HG02571 (cell line): ENCODE measurements around the gene CHCHD6.

Experiments
- ATAC-seq: cut with Tn5 transposase; IDR thresholded peaks from one replicate; pipeline ENCODE4 v1.9.1; 2021; ENCODE audit warnings: mild to moderate bottlenecking, moderate library complexity; ENCODE audit not compliant: unreplicated experiment

Gene CHCHD6

DNA sequence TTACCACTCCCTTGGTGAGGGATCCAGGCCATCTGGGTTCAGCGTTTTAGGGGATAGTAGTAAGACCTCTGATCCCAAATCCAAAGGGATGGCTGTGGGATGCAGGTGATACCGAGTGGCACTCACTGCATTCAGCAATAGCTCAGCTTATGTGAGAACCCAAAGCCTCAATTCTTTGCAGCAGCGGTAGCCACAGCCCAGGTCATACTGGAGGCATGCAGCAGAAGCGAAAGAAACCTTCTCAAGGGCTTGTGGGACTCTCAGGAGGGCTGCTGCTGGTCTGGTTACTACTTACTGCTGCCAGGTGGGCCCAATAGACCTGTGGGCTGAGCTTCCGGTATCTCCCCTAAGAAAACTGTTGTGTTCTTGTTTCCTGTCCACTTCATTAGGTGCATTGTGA, 38.0 kb downstream of the CHCHD6 start:
- no peak for ATAC-seq

GRCh38 chr3:126743350-126743749, 39.3 kb downstream of the CHCHD6 start:
- ATAC-seq = no peak

DNA sequence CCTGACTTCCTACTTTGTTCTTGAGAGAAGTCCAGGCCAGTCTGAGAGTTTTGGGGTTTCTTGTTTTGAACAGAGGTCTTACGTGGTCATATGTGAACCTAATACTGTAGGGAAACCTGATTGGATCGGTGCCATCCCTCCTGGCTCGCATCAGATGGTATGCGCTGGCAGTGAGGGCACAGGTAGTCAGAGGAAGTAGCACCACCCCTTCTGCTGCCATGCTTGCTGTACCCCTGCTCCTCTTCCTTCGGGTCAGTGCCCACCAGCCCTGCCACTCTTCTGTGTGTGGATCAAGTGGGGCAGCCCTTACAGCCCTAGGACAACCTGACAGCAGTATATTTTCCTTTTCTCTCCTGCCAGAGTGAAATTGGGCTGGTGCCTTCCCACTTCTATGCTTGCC, 39.7 kb downstream of the CHCHD6 start:
- no peak for ATAC-seq

- no peak for ATAC-seq
Observed at GRCh38 chr3:126745760-126746394, 41.8 kb downstream of the CHCHD6 start.

- no peak for ATAC-seq
Observed at GRCh38 chr3:126746395-126747177, 42.5 kb downstream of the CHCHD6 start.

DNA sequence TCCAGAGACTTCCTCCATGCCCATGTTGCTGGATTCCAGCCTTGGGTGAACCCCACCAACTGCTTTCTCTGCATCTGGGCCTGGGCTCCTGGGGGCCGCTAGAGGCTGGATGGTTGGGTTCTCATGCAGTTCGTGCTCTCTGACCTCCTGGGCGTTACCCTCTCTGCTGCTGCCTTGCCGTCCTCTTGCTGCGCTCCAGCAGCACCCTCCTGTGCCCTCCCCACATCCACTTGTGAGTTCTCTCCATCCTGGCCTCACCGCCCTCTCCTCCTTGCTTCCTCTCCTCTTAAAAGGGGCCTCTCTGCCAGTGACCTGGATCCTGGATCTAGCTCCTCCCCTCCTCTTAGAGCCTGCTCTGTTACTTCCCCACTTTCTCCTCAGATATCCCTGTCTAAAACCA, 43.7 kb downstream of the CHCHD6 start:
- no peak for ATAC-seq

GRCh38 chr3:126748701-126749546, 44.9 kb downstream of the CHCHD6 start:
- ATAC-seq = no peak

DNA sequence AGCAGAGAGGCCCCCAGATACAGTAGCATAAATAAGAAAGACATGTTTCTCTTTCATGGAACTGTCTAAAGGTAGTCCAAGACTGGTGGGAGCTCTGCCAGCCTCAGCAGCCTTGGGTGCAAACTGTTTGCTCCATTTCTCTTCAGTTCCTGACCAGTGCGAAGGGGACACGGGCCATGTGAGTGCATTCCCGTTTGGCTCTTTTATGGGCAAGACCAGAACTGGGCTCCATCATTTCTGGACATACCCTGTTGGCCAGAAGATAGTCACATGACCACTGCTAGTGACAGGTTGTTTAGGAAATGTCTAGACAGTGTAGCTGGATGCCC, 45.5 kb downstream of the CHCHD6 start:
- ATAC-seq = no peak

DNA sequence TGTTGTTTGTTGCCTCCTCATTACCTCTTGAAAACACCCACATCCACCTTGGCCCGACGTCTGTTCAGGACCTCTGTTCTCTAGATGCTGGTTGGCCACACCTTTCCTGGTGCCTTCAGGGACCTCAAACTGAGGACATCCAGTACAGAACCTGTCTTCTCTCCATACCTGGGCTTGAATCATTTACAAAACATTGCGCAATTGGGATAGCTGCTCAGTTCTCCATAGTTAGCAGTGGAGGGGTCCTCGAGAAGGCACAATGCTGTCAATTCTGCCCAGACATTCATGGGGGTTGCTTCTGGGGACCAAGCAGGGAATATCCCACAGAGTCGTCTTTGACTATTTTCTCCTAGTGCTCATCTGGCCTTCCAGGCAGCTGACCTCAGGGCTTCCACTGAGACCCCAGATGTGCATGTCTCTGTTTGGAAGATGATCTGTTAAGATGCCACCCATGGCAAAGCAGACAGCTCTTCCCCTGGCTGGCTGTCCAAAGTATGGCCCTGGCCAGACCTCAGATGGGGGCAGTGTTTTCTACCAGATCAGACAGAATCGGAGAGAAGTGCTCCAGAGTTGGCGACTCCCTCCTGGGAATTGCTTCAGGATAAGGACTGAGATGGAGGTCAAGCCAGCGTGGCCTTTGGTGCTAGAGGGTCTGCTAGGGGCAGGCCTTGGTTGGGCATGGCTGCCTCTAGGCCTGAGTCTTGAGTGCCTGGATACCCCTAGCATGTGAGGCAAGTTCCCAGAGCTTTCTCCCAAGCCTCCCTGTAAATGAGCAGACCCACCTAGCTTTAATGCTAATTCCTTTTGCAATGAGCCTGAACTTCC, 46.1 kb downstream of the CHCHD6 start:
- no peak for ATAC-seq

GRCh38 chr3:126750756-126751121, 46.7 kb downstream of the CHCHD6 start:
- ATAC-seq = no peak

DNA sequence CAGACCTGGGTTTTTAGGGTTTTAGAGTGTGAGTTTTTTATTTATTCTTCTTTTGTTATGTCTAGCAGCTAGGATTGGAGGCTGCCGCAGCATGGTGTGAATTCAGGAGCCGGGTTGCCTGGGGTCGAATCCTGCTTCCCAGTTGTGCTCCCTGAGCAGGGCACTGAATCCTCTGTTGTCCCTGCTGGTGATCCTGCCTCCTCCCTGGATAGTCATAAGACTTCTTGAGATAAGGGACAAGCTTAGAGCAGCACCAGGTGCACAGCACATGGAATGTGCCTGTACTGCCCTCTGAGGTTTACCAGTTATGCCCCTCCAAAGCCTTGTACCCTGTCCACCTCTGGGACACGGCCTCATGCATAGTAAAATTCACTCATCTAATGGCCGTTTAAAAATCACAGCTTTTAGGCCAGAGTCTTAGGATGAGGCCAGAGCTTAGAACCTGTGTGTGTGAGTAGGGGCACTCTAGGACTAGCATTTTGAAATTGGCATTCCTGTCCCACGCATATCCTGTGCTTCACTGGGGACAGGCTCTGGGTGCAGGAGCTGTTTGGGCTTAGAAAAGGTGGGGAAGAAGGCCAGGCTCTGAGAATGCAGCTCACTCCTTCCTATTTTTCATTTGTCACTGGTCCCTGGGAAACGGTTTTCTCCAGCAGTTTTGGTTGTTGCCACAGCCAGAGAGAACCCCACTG, 47.7 kb downstream of the CHCHD6 start:
- ATAC-seq = no peak

GRCh38 chr3:126752303-126753190, 48.5 kb downstream of the CHCHD6 start:
- ATAC-seq = no peak

DNA sequence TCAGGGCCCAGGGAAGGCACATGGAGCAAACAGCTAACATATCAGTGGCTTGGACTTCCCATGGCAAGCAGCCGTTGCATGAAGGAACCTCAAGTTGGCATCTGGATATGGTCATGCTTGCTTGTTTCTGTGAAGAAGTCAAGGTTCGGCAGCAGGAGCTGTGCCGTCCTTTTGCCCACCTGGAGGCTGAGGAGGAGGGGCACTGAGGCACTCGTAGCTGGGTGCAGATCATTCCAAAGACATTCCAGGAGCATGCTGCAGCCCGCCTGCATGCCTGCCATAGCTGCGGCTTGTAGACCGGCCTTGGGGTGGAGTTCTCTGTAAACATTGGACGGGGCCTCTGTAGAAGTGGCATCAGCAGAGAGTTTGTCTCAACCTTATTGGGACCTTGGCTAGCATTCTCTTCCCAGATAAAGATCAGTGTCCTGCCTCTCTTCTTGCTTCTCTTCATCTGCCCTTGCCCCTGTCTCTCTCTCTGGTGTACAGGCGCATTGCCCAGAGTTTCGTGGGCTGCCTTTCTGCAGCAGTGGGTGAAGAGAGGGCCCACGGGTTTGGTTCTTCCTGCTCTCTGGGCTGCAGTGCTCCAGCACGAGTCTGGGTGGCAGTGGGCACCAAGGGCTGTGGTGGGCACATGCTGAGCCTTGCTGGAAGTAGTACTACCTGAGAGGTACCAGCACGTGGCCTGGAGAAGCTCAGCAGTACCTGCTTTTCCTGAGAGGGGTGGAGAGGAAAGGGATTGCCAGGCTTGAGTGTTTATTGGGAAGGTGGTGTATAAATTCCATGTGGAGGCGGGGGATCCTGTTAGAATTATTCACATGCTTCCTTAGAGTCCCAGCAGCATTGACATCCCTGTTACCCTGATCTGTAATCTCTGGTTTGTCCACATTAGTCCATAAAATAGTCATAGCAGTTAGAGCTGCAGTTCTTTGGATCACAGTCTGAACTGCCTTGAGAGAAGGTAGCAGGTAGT, 49.4 kb downstream of the CHCHD6 start:
- no peak for ATAC-seq

GRCh38 chr3:126755866-126756265, 51.8 kb downstream of the CHCHD6 start:
- ATAC-seq = no peak

GRCh38 chr3:126758026-126758425, 54.0 kb downstream of the CHCHD6 start:
- no peak for ATAC-seq

DNA sequence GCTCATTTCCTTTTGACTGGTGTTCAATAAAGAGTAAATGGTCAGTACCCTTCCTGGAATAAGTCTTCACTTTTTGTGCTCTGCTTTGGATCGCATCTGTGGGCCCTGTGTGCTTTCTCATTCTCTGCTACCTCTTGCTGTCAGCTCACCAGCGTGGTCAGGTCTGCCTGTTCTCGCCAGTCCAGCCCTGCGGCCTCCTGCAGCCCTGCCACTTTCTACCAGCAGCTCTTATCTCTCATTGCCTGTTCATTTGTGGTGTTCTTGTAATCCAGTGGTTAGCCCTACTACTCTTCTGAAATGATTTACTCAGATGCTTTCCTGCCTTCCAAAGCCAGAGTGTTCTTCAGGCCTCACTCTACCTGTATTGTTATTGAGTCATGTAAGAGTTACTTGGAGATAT, 54.8 kb downstream of the CHCHD6 start:
- ATAC-seq = no peak

- no peak for ATAC-seq
Observed at GRCh38 chr3:126760541-126760940, 56.5 kb downstream of the CHCHD6 start.

- ATAC-seq = no peak
Observed at GRCh38 chr3:126763035-126763434, 59.0 kb downstream of the CHCHD6 start.
